OCI-LY1 (cell line): ENCODE data around the gene PARP15.
"Not testable (repeated sequence)": the region's sequence is repeated elsewhere in the genome, so short reads cannot be mapped to it uniquely, and the experiment has no call there.

Source experiments
- H2AFZ ChIP-seq: fragments of 200-600 bp; sonication (generic), shearing (Covaris generic); 2 replicates; pipeline ENCODE4 v1.6.0; 2014; ENCODE audit warnings: antibody characterized with exemption, mild to moderate bottlenecking, low read length
- H3F3A ChIP-seq: fragments of 200-600 bp; sonication (generic), shearing (Covaris generic); 2 replicates; pipeline ENCODE4 v1.6.0; 2014; ENCODE audit warnings: mild to moderate bottlenecking, antibody characterized with exemption, low read length, moderate library complexity; ENCODE audit not compliant: insufficient read depth
- H3K27ac ChIP-seq: fragments of 200-600 bp; sonication (generic); 2 replicates; pipeline ENCODE4 v1.5.1; 2014; ENCODE audit warnings: low read length, mixed run types, mild to moderate bottlenecking, low read depth; ENCODE audit not compliant: poor library complexity, severe bottlenecking
- H3K27me3 ChIP-seq: fragments of 200-600 bp; sonication (generic); 2 replicates; pipeline ENCODE4 v1.6.0; 2014; ENCODE audit warnings: antibody characterized with exemption, mild to moderate bottlenecking, low read length, moderate library complexity; ENCODE audit not compliant: insufficient read depth
- H3K36me3 ChIP-seq: fragments of 200-600 bp; sonication (generic); 2 replicates; pipeline ENCODE4 v1.6.1; 2014; ENCODE audit warnings: mild to moderate bottlenecking, antibody characterized with exemption, low read length, moderate library complexity, mixed read lengths; ENCODE audit not compliant: insufficient read depth
- H3K4me1 ChIP-seq: fragments of 200-600 bp; sonication (generic); 2 replicates; pipeline ENCODE4 v1.5.1; 2014; ENCODE audit warnings: mild to moderate bottlenecking, low read length, moderate library complexity; ENCODE audit not compliant: insufficient read depth, severe bottlenecking
- H3K4me2 ChIP-seq: fragments of 200-600 bp; sonication (generic), shearing (Covaris generic); 2 replicates; pipeline ENCODE4 v1.6.1; 2014; ENCODE audit warnings: low read length
- H3K4me3 ChIP-seq: fragments of 200-600 bp; sonication (generic); 2 replicates; pipeline ENCODE4 v1.5.1; 2014; ENCODE audit warnings: low read length, low read depth, mild to moderate bottlenecking, mixed read lengths; ENCODE audit not compliant: poor library complexity, severe bottlenecking
- H3K79me2 ChIP-seq: fragments of 200-600 bp; shearing (Covaris generic); 2 replicates; pipeline ENCODE4 v1.6.1; 2016; ENCODE audit warnings: mixed run types, low read length, mixed read lengths; ENCODE audit not compliant: insufficient read depth
- H3K9ac ChIP-seq: fragments of 200-600 bp; sonication (generic), shearing (Covaris generic); 2 replicates; pipeline ENCODE4 v1.6.1; 2014; ENCODE audit warnings: mild to moderate bottlenecking, low read length, mixed read lengths
- H3K9me2 ChIP-seq: fragments of 200-600 bp; sonication (generic), shearing (Covaris generic); 2 replicates; pipeline ENCODE4 v1.6.1; 2014; ENCODE audit warnings: low read depth, mild to moderate bottlenecking, low read length, mixed read lengths
- H3K9me3 ChIP-seq: fragments of 200-600 bp; shearing (Covaris generic); 2 replicates; pipeline ENCODE4 v1.6.1; 2014; ENCODE audit warnings: low read length, mixed read lengths
- H4K20me1 ChIP-seq: fragments of 200-600 bp; sonication (generic), shearing (Covaris generic); 2 replicates; pipeline ENCODE4 v1.6.0; 2016; ENCODE audit warnings: mild to moderate bottlenecking, low read length; ENCODE audit not compliant: insufficient read depth
- EZH2 ChIP-seq: fragments of 200-600 bp; sonication (generic), shearing (Covaris generic); IDR thresholded peaks from 2 replicates; pipeline ENCODE4 v1.8.0; 2017; ENCODE audit warnings: borderline replicate concordance, mixed run types, mild to moderate bottlenecking, antibody characterized with exemption, low read length, moderate library complexity, mixed read lengths
- TF ChIP-seq, protein P1 (sequence below): fragments of 200-600 bp; sonication (generic), shearing (Covaris generic); IDR thresholded peaks from 2 replicates; pipeline ENCODE4 v1.5.1; 2017; ENCODE audit warnings: mild to moderate bottlenecking, antibody characterized with exemption, low read length, moderate library complexity, mixed read lengths

PARP15 gene

DNA sequence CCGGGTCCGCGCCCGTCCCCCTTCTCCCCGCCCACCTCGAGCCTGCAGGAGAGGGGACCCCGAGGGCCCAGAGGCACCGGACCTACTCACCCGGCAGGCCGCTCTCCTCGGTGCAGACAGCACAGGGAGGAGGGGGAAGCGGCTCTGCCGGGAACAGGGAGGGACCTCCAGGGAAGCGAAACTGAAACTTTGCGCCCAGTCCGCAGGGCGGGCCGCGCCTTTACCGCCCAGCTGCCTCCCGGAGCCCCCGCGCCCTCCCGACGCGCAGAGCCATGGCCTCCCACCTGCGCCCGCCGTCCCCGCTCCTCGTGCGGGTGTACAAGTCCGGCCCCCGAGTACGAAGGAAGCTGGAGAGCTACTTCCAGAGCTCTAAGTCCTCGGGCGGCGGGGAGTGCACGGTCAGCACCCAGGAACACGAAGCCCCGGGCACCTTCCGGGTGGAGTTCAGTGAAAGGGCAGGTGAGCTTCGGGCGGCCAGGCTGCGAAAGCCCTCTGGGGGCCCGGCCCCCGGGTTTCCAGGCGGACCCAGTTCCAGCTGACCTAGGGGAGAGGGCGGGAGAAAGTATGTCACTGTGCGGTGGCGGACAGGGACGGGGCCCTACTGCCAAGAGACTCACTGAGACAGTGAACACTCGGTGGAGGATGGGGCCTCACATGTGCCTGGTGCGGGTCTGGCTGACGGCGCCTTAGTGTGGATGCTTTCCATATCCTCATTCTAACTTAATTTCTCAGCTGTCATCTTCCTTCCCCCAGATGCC is 13.1 kb upstream of the PARP15 start, which contains the start of the genes DTX3L and PARP9:
DTX3L (plus strand) TSS at position 184 of the 758 bp plus-strand sequence; CDS start at position 273, 89 bp downstream.
PARP9 (minus strand) TSS at position 146 of the 758 bp plus-strand sequence. CDS start 4,680 bp downstream, outside the sequence.
- Histone ChIP-seq H3K27me3 (no peaks in the 10 kb centered on the region), H3K36me3 (no peaks in the 10 kb centered on the region), H3F3A (no peaks in the 10 kb centered on the region), H3K79me2 (no peaks in the 10 kb centered on the region), H2AFZ (peak within 1 kb of the TSS; percentile 2; the same call in 1 of the 2 replicates), H3K4me3 (peak within 1 kb of the TSS; percentile 70), H3K27ac (peak within 1 kb of the TSS; percentile 12), H3K9me3 (no peaks in the 10 kb centered on the region), H3K9ac (peak within 1 kb of the TSS; percentile 72), H3K9me2 (no peaks in the 10 kb centered on the region), H3K4me1 (peaks cover 41% of the 10 kb centered on the region), H4K20me1 (no peaks in the 10 kb centered on the region), H3K4me2 (peak within 1 kb of the TSS; percentile 68)
- no peak for TF ChIP-seq EZH2
- TF ChIP-seq, protein P1, sequence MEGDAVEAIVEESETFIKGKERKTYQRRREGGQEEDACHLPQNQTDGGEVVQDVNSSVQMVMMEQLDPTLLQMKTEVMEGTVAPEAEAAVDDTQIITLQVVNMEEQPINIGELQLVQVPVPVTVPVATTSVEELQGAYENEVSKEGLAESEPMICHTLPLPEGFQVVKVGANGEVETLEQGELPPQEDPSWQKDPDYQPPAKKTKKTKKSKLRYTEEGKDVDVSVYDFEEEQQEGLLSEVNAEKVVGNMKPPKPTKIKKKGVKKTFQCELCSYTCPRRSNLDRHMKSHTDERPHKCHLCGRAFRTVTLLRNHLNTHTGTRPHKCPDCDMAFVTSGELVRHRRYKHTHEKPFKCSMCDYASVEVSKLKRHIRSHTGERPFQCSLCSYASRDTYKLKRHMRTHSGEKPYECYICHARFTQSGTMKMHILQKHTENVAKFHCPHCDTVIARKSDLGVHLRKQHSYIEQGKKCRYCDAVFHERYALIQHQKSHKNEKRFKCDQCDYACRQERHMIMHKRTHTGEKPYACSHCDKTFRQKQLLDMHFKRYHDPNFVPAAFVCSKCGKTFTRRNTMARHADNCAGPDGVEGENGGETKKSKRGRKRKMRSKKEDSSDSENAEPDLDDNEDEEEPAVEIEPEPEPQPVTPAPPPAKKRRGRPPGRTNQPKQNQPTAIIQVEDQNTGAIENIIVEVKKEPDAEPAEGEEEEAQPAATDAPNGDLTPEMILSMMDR, result no peak

DNA sequence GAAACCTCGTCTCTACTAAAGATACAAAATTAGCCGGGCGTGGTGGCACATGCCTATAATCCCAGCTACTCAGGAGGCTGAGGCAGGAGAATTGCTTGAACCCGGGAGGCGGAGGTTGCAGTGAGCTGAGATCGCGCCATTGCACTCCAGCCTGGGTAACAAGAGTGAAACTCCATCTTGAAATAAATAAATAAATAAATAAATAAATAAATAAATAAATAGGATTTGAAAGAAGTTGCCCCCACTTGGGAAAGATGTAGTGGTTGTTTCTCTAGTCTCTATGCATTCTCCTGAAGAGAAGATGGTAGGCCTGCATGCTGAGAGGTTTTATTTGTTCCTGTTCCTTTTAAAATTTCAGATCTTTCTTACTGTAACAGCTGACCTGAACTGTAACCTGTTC is 9.3 kb upstream of the PARP15 start:
- H3K9me2 ChIP-seq, H4K20me1 ChIP-seq, H3K27me3 ChIP-seq, H3K9ac ChIP-seq, H3K4me2 ChIP-seq, H3K79me2 ChIP-seq, H3K4me3 ChIP-seq, H3F3A ChIP-seq, H2AFZ ChIP-seq, H3K9me3 ChIP-seq, H3K36me3 ChIP-seq, H3K27ac ChIP-seq: not testable (repeated sequence)
- H3K4me1 ChIP-seq, result peaks cover 36% of the 10 kb centered on the region

DNA sequence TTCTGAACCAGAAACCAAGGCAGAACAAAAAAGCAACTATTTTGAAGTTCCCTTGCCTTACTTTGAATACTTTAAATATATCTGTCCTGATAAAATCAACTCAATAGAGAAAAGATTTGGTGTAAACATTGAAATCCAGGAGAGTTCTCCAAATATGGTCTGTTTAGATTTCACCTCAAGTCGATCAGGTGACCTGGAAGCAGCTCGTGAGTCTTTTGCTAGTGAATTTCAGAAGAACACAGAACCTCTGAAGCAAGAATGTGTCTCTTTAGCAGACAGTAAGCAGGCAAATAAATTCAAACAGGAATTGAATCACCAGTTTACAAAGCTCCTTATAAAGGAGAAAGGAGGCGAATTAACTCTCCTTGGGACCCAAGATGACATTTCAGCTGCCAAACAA is 8.7 kb upstream of the PARP15 start:
- Histone ChIP-seq H3K9me3 (no peaks in the 10 kb centered on the region), H3F3A (no peaks in the 10 kb centered on the region), H4K20me1 (no peaks in the 10 kb centered on the region), H3K9me2 (no peaks in the 10 kb centered on the region), H3K9ac (no peak overlapping the region), H3K4me2 (no peak overlapping the region), H3K27me3 (no peaks in the 10 kb centered on the region), H3K27ac (no peak overlapping the region), H2AFZ (no peak overlapping the region), H3K4me3 (no peak overlapping the region), H3K36me3 (0 out of 2 replicates have a peak, but pooled peaks cover 4% of the 10 kb centered on the region), H3K79me2 (no peaks in the 10 kb centered on the region), H3K4me1 (peaks cover 35% of the 10 kb centered on the region)
- TF ChIP-seq, protein P1, result no peak
- TF ChIP-seq EZH2, result no peak
